Measurements from ENCODE around the gene FAM187B.

DNA sequence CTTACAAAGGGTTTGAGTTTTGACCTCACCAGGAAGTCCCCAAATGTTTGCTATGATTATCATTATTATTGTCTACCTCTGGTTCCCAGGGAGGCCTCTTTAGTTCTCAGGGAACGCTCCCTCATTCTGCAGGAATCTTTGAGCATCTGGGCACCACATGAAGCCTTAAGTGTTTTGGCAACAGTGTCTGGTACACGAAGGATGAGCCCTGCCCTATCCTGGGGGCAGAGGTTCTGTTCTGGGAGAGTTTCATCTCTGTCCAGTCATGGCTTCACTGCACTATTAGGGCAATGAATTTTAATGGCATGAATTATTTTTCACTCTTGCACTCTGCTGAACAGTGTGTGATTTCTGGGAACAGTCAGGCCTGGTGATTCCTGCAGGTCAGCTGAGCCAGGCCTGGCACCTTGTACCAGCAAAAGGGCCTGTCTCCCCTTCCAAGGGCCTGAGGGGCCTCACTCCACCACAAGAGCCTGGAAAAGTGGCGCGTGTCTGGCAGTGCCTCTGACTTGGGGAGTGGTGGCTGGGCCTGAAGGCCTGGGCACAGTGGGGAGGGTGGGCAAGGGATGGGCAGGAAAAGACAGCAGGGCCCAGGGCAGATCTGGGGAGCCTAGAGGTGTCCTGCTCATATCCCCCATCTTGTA lies 4.6 kb downstream of the FAM187B start:
- TF ChIP-seq, protein P1, sequence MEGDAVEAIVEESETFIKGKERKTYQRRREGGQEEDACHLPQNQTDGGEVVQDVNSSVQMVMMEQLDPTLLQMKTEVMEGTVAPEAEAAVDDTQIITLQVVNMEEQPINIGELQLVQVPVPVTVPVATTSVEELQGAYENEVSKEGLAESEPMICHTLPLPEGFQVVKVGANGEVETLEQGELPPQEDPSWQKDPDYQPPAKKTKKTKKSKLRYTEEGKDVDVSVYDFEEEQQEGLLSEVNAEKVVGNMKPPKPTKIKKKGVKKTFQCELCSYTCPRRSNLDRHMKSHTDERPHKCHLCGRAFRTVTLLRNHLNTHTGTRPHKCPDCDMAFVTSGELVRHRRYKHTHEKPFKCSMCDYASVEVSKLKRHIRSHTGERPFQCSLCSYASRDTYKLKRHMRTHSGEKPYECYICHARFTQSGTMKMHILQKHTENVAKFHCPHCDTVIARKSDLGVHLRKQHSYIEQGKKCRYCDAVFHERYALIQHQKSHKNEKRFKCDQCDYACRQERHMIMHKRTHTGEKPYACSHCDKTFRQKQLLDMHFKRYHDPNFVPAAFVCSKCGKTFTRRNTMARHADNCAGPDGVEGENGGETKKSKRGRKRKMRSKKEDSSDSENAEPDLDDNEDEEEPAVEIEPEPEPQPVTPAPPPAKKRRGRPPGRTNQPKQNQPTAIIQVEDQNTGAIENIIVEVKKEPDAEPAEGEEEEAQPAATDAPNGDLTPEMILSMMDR (IDR thresholded peaks at IDR 0.05; ENCODE audit: insufficient read depth, low read length) = no peak
- TF ChIP-seq POLR2AphosphoS5 (IDR thresholded peaks at IDR 0.05; ENCODE audit: low read depth) (no peak), GABPA (IDR thresholded peaks at IDR 0.05; ENCODE audit: low read depth) (no peak), SPI1 (IDR thresholded peaks at IDR 0.05; ENCODE audit: borderline replicate concordance, low read depth) (no peak)
- TF ChIP-seq, protein P2, sequence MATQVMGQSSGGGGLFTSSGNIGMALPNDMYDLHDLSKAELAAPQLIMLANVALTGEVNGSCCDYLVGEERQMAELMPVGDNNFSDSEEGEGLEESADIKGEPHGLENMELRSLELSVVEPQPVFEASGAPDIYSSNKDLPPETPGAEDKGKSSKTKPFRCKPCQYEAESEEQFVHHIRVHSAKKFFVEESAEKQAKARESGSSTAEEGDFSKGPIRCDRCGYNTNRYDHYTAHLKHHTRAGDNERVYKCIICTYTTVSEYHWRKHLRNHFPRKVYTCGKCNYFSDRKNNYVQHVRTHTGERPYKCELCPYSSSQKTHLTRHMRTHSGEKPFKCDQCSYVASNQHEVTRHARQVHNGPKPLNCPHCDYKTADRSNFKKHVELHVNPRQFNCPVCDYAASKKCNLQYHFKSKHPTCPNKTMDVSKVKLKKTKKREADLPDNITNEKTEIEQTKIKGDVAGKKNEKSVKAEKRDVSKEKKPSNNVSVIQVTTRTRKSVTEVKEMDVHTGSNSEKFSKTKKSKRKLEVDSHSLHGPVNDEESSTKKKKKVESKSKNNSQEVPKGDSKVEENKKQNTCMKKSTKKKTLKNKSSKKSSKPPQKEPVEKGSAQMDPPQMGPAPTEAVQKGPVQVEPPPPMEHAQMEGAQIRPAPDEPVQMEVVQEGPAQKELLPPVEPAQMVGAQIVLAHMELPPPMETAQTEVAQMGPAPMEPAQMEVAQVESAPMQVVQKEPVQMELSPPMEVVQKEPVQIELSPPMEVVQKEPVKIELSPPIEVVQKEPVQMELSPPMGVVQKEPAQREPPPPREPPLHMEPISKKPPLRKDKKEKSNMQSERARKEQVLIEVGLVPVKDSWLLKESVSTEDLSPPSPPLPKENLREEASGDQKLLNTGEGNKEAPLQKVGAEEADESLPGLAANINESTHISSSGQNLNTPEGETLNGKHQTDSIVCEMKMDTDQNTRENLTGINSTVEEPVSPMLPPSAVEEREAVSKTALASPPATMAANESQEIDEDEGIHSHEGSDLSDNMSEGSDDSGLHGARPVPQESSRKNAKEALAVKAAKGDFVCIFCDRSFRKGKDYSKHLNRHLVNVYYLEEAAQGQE (IDR thresholded peaks at IDR 0.05; ENCODE audit: insufficient replicate concordance, low read depth) = no peak

Data from HL-60 (cell line).